HepG2 (cell line): Measurements from ENCODE around the gene KRT27. TPM values are rescaled to one million over a fixed set of nuclear protein-coding genes. Genes with fewer than 3 reads are reported as not detected.

Experiments used
- ATRX ChIP-seq: sonication (generic); formaldehyde crosslinking; IDR thresholded peaks from 2 replicates; pipeline ENCODE4 v1.4.0; 2020; ENCODE audit warnings: missing genetic modification reagents, borderline replicate concordance
- GATA4 ChIP-seq: sonication (generic); IDR thresholded peaks from 2 replicates; pipeline ENCODE4 v1.6.1; 2016; ENCODE audit warnings: antibody characterized with exemption, low read depth, borderline replicate concordance
- HNF4A ChIP-seq: sonication (generic); formaldehyde crosslinking; IDR thresholded peaks from 2 replicates; pipeline ENCODE4 v1.4.0; 2020; ENCODE audit warnings: missing genetic modification reagents
- RCOR2 ChIP-seq: IDR thresholded peaks from 2 replicates; pipeline ENCODE4 v1.6.1; 2016; ENCODE audit warnings: missing biosample characterization, missing genetic modification reagents
- RXRB ChIP-seq: IDR thresholded peaks from 2 replicates; pipeline ENCODE4 v1.6.1; 2016; ENCODE audit warnings: borderline replicate concordance, missing genetic modification reagents, missing compliant biosample characterization
- TBL1XR1 ChIP-seq: fragments of 150-350 bp; IDR thresholded peaks from 2 replicates; pipeline ENCODE4 v1.6.1; 2014; ENCODE audit warnings: borderline replicate concordance, low read length; ENCODE audit not compliant: partially characterized antibody
- U2AF2 ChIP-seq: fragments of 200-400 bp; formaldehyde crosslinking; IDR thresholded peaks from 2 replicates; pipeline ENCODE4 v1.6.1; 2017; ENCODE audit warnings: low read depth, mild to moderate bottlenecking, low read length
- ZEB1 ChIP-seq: IDR thresholded peaks from 2 replicates; pipeline ENCODE4 v1.6.1; 2012; ENCODE audit warnings: mild to moderate bottlenecking, low read depth, inconsistent platforms; ENCODE audit not compliant: insufficient replicate concordance
- ZFAT ChIP-seq: sonication (generic); formaldehyde crosslinking; conservative IDR thresholded peaks from 2 replicates; pipeline ENCODE4 v1.8.1; 2023; ENCODE audit warnings: missing genetic modification reagents, inconsistent platforms
- ZIK1 ChIP-seq: sonication (generic); formaldehyde crosslinking; IDR thresholded peaks from 2 replicates; pipeline ENCODE4 v1.5.0; 2020; ENCODE audit warnings: mild to moderate bottlenecking, low read depth, missing genetic modification reagents, borderline replicate concordance
- ZNF138 ChIP-seq: sonication (generic); formaldehyde crosslinking; IDR thresholded peaks from 2 replicates; pipeline ENCODE4 v1.5.0; 2020; ENCODE audit warnings: mild to moderate bottlenecking, low read depth, missing genetic modification reagents
- ZNF280B ChIP-seq: sonication (generic); formaldehyde crosslinking; IDR thresholded peaks from 2 replicates; pipeline ENCODE4 v1.5.0; 2020; ENCODE audit warnings: missing genetic modification reagents, mild to moderate bottlenecking, borderline replicate concordance
- ZNF331 ChIP-seq: sonication (generic); formaldehyde crosslinking; IDR thresholded peaks from 2 replicates; pipeline ENCODE4 v1.4.0; 2020; ENCODE audit warnings: missing genetic modification reagents
- ZNF713 ChIP-seq: sonication (generic); formaldehyde crosslinking; IDR thresholded peaks from 2 replicates; pipeline ENCODE4 v1.4.0; 2020; ENCODE audit warnings: mild to moderate bottlenecking, missing genetic modification reagents
- ZNF780A ChIP-seq: sonication (generic); formaldehyde crosslinking; IDR thresholded peaks from 2 replicates; pipeline ENCODE4 v1.8.0; 2022; ENCODE audit warnings: mild to moderate bottlenecking, missing genetic modification reagents, moderate library complexity
- ZSCAN12 ChIP-seq: sonication (generic); formaldehyde crosslinking; IDR thresholded peaks from 2 replicates; pipeline ENCODE4 v1.9.0; 2021; ENCODE audit warnings: mild to moderate bottlenecking, missing genetic modification reagents
- polyA plus RNA-seq, 8 experiments: library from polyadenylated mRNA; depleted of rRNA in 3 of 8; stranded (reverse) in 7 of 8; unstranded in 1 of 8; fragments of >200 nt; fragmentation: Illumina TruSeq in 4 of 8; extraction: Trizol in 4 of 8; gene quantifications; 2 replicates each; pipeline versions ENCODE4 v1.2.1 to v1.2.3, GENCODE V29; 2011 to 2016; ENCODE audit warnings: low read depth in 4 of 8, missing spikeins in 1 of 8, mixed read lengths in 1 of 8; ENCODE audit not compliant: insufficient read depth in 1 of 8
- total RNA-seq, 5 experiments: library from RNA; depleted of rRNA; stranded (reverse); fragments of >200 nt; fragmentation: Illumina TruSeq; extraction: Trizol; gene quantifications; 2 replicates each; pipeline ENCODE4 v1.2.3, GENCODE V29; 2016; ENCODE audit warnings: low read depth in 1 of 5
- TF ChIP-seq, protein P1 (sequence below): IDR thresholded peaks from 2 replicates; pipeline ENCODE4 v1.6.1; 2018; ENCODE audit warnings: missing genetic modification reagents
- TF ChIP-seq, protein P2 (sequence below): sonication (generic); formaldehyde crosslinking; IDR thresholded peaks from 2 replicates; pipeline ENCODE4 v1.5.0; 2020; ENCODE audit warnings: missing genetic modification reagents
- TF ChIP-seq, protein P3 (sequence below): IDR thresholded peaks from 2 replicates; pipeline ENCODE4 v1.6.1; 2016; ENCODE audit warnings: low read depth, missing genetic modification reagents, missing compliant biosample characterization

Gene KRT27
- total and polyA plus RNA-seq, 2 of the 13 experiments (the other 11 are each of a cell fraction or from before 2014, with no cell fraction given), result not detected

GRCh38 chr17:40818733-40819527 is 36.6 kb upstream of the KRT27 start (continued):
- TF ChIP-seq ZEB1 (no peak), ZNF280B (CRISPR knock-in tag) (no peak), HNF4A (no peak), ZNF780A (CRISPR knock-in tag) (no peak), RXRB (CRISPR knock-in tag) (peak; percentile 54; the same call in 1 of the 2 replicates), ZNF331 (CRISPR knock-in tag) (0 out of 2 replicates have a peak, but pooled peaks have one; percentile 30), ZIK1 (CRISPR knock-in tag) (0 out of 2 replicates have a peak, but pooled peaks have one; percentile 57), ZFAT (CRISPR knock-in tag) (no peak), TBL1XR1 (peak; percentile 22), ATRX (CRISPR knock-in tag) (no peak), GATA4 (0 out of 2 replicates have a peak, but pooled peaks have one; percentile 35), ZSCAN12 (0 out of 2 replicates have a peak, but pooled peaks have one; percentile 7), ZNF713 (no peak), RCOR2 (CRISPR knock-in tag) (no peak), ZNF138 (CRISPR knock-in tag) (no peak), U2AF2 (no peak)
- TF ChIP-seq, protein P1, sequence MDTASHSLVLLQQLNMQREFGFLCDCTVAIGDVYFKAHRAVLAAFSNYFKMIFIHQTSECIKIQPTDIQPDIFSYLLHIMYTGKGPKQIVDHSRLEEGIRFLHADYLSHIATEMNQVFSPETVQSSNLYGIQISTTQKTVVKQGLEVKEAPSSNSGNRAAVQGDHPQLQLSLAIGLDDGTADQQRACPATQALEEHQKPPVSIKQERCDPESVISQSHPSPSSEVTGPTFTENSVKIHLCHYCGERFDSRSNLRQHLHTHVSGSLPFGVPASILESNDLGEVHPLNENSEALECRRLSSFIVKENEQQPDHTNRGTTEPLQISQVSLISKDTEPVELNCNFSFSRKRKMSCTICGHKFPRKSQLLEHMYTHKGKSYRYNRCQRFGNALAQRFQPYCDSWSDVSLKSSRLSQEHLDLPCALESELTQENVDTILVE, result peak; percentile 96
- TF ChIP-seq, protein P2, sequence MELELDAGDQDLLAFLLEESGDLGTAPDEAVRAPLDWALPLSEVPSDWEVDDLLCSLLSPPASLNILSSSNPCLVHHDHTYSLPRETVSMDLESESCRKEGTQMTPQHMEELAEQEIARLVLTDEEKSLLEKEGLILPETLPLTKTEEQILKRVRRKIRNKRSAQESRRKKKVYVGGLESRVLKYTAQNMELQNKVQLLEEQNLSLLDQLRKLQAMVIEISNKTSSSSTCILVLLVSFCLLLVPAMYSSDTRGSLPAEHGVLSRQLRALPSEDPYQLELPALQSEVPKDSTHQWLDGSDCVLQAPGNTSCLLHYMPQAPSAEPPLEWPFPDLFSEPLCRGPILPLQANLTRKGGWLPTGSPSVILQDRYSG (CRISPR knock-in tag), result no peak
- TF ChIP-seq, protein P3, sequence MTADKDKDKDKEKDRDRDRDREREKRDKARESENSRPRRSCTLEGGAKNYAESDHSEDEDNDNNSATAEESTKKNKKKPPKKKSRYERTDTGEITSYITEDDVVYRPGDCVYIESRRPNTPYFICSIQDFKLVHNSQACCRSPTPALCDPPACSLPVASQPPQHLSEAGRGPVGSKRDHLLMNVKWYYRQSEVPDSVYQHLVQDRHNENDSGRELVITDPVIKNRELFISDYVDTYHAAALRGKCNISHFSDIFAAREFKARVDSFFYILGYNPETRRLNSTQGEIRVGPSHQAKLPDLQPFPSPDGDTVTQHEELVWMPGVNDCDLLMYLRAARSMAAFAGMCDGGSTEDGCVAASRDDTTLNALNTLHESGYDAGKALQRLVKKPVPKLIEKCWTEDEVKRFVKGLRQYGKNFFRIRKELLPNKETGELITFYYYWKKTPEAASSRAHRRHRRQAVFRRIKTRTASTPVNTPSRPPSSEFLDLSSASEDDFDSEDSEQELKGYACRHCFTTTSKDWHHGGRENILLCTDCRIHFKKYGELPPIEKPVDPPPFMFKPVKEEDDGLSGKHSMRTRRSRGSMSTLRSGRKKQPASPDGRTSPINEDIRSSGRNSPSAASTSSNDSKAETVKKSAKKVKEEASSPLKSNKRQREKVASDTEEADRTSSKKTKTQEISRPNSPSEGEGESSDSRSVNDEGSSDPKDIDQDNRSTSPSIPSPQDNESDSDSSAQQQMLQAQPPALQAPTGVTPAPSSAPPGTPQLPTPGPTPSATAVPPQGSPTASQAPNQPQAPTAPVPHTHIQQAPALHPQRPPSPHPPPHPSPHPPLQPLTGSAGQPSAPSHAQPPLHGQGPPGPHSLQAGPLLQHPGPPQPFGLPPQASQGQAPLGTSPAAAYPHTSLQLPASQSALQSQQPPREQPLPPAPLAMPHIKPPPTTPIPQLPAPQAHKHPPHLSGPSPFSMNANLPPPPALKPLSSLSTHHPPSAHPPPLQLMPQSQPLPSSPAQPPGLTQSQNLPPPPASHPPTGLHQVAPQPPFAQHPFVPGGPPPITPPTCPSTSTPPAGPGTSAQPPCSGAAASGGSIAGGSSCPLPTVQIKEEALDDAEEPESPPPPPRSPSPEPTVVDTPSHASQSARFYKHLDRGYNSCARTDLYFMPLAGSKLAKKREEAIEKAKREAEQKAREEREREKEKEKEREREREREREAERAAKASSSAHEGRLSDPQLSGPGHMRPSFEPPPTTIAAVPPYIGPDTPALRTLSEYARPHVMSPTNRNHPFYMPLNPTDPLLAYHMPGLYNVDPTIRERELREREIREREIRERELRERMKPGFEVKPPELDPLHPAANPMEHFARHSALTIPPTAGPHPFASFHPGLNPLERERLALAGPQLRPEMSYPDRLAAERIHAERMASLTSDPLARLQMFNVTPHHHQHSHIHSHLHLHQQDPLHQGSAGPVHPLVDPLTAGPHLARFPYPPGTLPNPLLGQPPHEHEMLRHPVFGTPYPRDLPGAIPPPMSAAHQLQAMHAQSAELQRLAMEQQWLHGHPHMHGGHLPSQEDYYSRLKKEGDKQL, result no peak
